ENCODE measurements around the gene RFK.
A peak's percentile ranks its signal among the peaks of the same experiment; 100 is the strongest.
"Not testable (repeated sequence)": the region's sequence is repeated elsewhere in the genome, so short reads cannot be mapped to it uniquely, and the experiment has no call there.

RFK gene

GRCh38 chr9:76394195-76394959 lies at the start of gene RFK:
Gene RFK (minus strand): TSS chr9:76394426. CDS start chr9:76394171, 255 bp downstream.
- H3K4me3 ChIP-seq (ENCODE audit: low read length), result peak within 1 kb of the TSS; percentile 94
- no peak for TF ChIP-seq ZNF274 (IDR thresholded peaks at IDR 0.05; ENCODE audit: low read depth, low read length)

- H3K4me3 ChIP-seq (ENCODE audit: low read length), result no peak overlapping the region
- TF ChIP-seq ZNF274 (IDR thresholded peaks at IDR 0.05; ENCODE audit: low read depth, low read length), result no peak
Observed at GRCh38 chr9:76443887-76444286, 49.7 kb upstream of the RFK start.

GRCh38 chr9:76441551-76442322 lies 47.5 kb upstream of the RFK start:
- TF ChIP-seq ZNF274 (IDR thresholded peaks at IDR 0.05; ENCODE audit: low read depth, low read length), result no peak
- H3K4me3 ChIP-seq (ENCODE audit: low read length), result no peak overlapping the region

- H3K4me3 ChIP-seq (ENCODE audit: low read length), result no peak overlapping the region
- no peak for TF ChIP-seq ZNF274 (IDR thresholded peaks at IDR 0.05; ENCODE audit: low read depth, low read length)
Observed at GRCh38 chr9:76438841-76439588, 44.8 kb upstream of the RFK start.

- not testable (repeated sequence) for H3K4me3 ChIP-seq (ENCODE audit: low read length)
Observed at GRCh38 chr9:76437017-76437699, 42.9 kb upstream of the RFK start.

- not testable (repeated sequence) for H3K4me3 ChIP-seq (ENCODE audit: low read length)
Observed at GRCh38 chr9:76434897-76435296, 40.7 kb upstream of the RFK start.

GRCh38 chr9:76433836-76434235 lies 39.6 kb upstream of the RFK start:
- no peak overlapping the region for H3K4me3 ChIP-seq (ENCODE audit: low read length)
- TF ChIP-seq ZNF274 (IDR thresholded peaks at IDR 0.05; ENCODE audit: low read depth, low read length), result no peak

- no peak for TF ChIP-seq ZNF274 (IDR thresholded peaks at IDR 0.05; ENCODE audit: low read depth, low read length)
- H3K4me3 ChIP-seq (ENCODE audit: low read length), result no peak overlapping the region
Observed at GRCh38 chr9:76433406-76433805, 39.2 kb upstream of the RFK start.

GRCh38 chr9:76431601-76432000 lies 37.4 kb upstream of the RFK start:
- no peak for TF ChIP-seq ZNF274 (IDR thresholded peaks at IDR 0.05; ENCODE audit: low read depth, low read length)

GRCh38 chr9:76426807-76427419 lies 32.7 kb upstream of the RFK start:
- no peak for TF ChIP-seq ZNF274 (IDR thresholded peaks at IDR 0.05; ENCODE audit: low read depth, low read length)
- H3K4me3 ChIP-seq (ENCODE audit: low read length), result no peak overlapping the region

More at GRCh38 chr9:76431601-76432000, 37.4 kb upstream of the RFK start:
- H3K4me3 ChIP-seq (ENCODE audit: low read length), result no peak overlapping the region

- no peak overlapping the region for H3K4me3 ChIP-seq (ENCODE audit: low read length)
- no peak for TF ChIP-seq ZNF274 (IDR thresholded peaks at IDR 0.05; ENCODE audit: low read depth, low read length)
Observed at GRCh38 chr9:76425677-76426453, 31.6 kb upstream of the RFK start.

- no peak for TF ChIP-seq ZNF274 (IDR thresholded peaks at IDR 0.05; ENCODE audit: low read depth, low read length)
- no peak overlapping the region for H3K4me3 ChIP-seq (ENCODE audit: low read length)
Observed at GRCh38 chr9:76424491-76424890, 30.3 kb upstream of the RFK start.
